ENCODE data around the gene CTSZ. TPM values are rescaled to one million over a fixed set of nuclear protein-coding genes. Genes with fewer than 3 reads are reported as not detected.

CTSZ gene
- total and polyA plus RNA-seq, 4 donors: 11.8 to 233 (median 188) TPM

DNA sequence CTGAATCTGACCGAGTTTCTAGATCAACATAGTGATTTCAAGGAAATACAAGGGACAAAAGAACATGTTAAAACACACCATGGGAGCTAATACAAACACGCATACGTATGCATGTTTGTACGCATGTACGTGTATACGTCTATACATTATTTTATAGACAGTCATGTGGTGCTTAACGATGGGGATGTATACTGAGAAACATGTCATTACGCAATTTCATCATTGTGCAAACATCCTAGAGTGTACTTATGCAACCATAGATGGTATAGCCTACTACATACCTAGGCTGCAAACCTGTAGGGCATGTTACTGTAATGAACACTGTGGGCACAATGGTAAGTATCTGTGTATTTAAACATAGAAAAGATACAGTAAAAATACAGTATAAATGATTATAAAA lies 51.0 kb downstream of the CTSZ start:
- H3K4me1 ChIP-seq (ENCODE audit: control insufficient read depth in 4 of 4, insufficient read depth in 4 of 4, low read length in 3 of 4): no peaks in the 10 kb centered on the region
- 79% methylated on average over 8 of the region's 8 CpGs for WGBS
- no peak for DNase-seq (ENCODE audit: low spot score)

DNA sequence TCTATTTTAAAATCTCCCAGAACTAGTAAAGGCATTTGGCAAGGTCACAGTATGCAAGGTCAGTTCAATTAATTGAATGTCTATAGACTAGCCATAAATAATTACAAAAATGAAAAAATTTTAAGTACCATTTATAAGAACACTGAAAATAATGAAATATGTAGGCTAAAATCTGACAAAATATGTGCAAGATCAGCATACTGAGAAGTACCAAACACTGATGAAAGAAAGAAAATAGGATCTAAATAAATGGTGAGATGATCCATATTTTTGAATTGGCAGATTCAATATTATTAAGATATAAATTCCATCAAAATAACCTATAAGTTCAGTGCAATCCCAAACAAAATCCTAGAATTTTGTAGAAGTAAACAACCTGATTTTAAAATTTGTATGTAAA lies 54.0 kb downstream of the CTSZ start:
- Histone ChIP-seq H3K27me3 (ENCODE audit: control insufficient read depth in 4 of 4, insufficient read depth in 4 of 4, low read length in 3 of 4) (no peaks in the 10 kb centered on the region), H3K36me3 (ENCODE audit: control insufficient read depth in 4 of 4, insufficient read depth in 3 of 4, low read depth in 1 of 4, low read length in 3 of 4) (no peaks in the 10 kb centered on the region), H3K27ac (ENCODE audit: low read depth in 1 of 2, low read length in 2 of 2) (no peak overlapping the region), H3K4me3 (ENCODE audit: low read depth in 1 of 3, low read length in 3 of 3) (no peak overlapping the region), H3K4me1 (ENCODE audit: control insufficient read depth in 4 of 4, insufficient read depth in 4 of 4, low read length in 3 of 4) (no peaks in the 10 kb centered on the region), H3K9me3 (ENCODE audit: control insufficient read depth in 4 of 4, low read length in 3 of 4) (no peaks in the 10 kb centered on the region), H3K9ac (ENCODE audit: low read depth in 1 of 2, low read length in 2 of 2) (no peak overlapping the region)
- no peak for DNase-seq (ENCODE audit: low spot score)
- TF ChIP-seq, protein P1, sequence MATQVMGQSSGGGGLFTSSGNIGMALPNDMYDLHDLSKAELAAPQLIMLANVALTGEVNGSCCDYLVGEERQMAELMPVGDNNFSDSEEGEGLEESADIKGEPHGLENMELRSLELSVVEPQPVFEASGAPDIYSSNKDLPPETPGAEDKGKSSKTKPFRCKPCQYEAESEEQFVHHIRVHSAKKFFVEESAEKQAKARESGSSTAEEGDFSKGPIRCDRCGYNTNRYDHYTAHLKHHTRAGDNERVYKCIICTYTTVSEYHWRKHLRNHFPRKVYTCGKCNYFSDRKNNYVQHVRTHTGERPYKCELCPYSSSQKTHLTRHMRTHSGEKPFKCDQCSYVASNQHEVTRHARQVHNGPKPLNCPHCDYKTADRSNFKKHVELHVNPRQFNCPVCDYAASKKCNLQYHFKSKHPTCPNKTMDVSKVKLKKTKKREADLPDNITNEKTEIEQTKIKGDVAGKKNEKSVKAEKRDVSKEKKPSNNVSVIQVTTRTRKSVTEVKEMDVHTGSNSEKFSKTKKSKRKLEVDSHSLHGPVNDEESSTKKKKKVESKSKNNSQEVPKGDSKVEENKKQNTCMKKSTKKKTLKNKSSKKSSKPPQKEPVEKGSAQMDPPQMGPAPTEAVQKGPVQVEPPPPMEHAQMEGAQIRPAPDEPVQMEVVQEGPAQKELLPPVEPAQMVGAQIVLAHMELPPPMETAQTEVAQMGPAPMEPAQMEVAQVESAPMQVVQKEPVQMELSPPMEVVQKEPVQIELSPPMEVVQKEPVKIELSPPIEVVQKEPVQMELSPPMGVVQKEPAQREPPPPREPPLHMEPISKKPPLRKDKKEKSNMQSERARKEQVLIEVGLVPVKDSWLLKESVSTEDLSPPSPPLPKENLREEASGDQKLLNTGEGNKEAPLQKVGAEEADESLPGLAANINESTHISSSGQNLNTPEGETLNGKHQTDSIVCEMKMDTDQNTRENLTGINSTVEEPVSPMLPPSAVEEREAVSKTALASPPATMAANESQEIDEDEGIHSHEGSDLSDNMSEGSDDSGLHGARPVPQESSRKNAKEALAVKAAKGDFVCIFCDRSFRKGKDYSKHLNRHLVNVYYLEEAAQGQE (IDR thresholded peaks at IDR 0.05): no peak
- TF ChIP-seq RXRA (IDR thresholded peaks at IDR 0.05) (no peak), JUND (IDR thresholded peaks at IDR 0.05) (no peak), TAF1 (conservative IDR thresholded peaks at IDR 0.05) (no peak), HNF4G (IDR thresholded peaks at IDR 0.05) (no peak), HNF4A (conservative IDR thresholded peaks at IDR 0.05) (no peak), GABPA (IDR thresholded peaks at IDR 0.05 in 1 of 2, conservative IDR thresholded peaks at IDR 0.05 in 1 of 2) (no peak)
- TF ChIP-seq, protein P2, sequence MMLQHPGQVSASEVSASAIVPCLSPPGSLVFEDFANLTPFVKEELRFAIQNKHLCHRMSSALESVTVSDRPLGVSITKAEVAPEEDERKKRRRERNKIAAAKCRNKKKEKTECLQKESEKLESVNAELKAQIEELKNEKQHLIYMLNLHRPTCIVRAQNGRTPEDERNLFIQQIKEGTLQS (IDR thresholded peaks at IDR 0.05): no peak
- TF ChIP-seq, protein P3, sequence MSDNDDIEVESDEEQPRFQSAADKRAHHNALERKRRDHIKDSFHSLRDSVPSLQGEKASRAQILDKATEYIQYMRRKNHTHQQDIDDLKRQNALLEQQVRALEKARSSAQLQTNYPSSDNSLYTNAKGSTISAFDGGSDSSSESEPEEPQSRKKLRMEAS (IDR thresholded peaks at IDR 0.05): no peak

More for the DNA sequence above, 51.0 kb downstream of the CTSZ start:
- H3K27me3 ChIP-seq (ENCODE audit: control insufficient read depth in 4 of 4, insufficient read depth in 4 of 4, low read length in 3 of 4): no peaks in the 10 kb centered on the region
- TF ChIP-seq, protein P2 (IDR thresholded peaks at IDR 0.05): no peak
- TF ChIP-seq, protein P4, sequence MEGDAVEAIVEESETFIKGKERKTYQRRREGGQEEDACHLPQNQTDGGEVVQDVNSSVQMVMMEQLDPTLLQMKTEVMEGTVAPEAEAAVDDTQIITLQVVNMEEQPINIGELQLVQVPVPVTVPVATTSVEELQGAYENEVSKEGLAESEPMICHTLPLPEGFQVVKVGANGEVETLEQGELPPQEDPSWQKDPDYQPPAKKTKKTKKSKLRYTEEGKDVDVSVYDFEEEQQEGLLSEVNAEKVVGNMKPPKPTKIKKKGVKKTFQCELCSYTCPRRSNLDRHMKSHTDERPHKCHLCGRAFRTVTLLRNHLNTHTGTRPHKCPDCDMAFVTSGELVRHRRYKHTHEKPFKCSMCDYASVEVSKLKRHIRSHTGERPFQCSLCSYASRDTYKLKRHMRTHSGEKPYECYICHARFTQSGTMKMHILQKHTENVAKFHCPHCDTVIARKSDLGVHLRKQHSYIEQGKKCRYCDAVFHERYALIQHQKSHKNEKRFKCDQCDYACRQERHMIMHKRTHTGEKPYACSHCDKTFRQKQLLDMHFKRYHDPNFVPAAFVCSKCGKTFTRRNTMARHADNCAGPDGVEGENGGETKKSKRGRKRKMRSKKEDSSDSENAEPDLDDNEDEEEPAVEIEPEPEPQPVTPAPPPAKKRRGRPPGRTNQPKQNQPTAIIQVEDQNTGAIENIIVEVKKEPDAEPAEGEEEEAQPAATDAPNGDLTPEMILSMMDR (IDR thresholded peaks at IDR 0.05; ENCODE audit: low read depth, low read length, missing input control): no peak
- TF ChIP-seq EGR1 (IDR thresholded peaks at IDR 0.05; ENCODE audit: low read depth in 2 of 2) (no peak), HNF4G (IDR thresholded peaks at IDR 0.05) (no peak), RXRA (IDR thresholded peaks at IDR 0.05) (no peak), FOXA2 (IDR thresholded peaks at IDR 0.05) (no peak), YY1 (IDR thresholded peaks at IDR 0.05) (no peak), HNF4A (conservative IDR thresholded peaks at IDR 0.05) (no peak), FOXA1 (IDR thresholded peaks at IDR 0.05) (no peak), GABPA (IDR thresholded peaks at IDR 0.05 in 1 of 2, conservative IDR thresholded peaks at IDR 0.05 in 1 of 2) (no peak), JUND (IDR thresholded peaks at IDR 0.05) (no peak), TAF1 (conservative IDR thresholded peaks at IDR 0.05) (no peak), SP1 (IDR thresholded peaks at IDR 0.05) (no peak)
- TF ChIP-seq, protein P1 (IDR thresholded peaks at IDR 0.05): no peak
- TF ChIP-seq, protein P5, sequence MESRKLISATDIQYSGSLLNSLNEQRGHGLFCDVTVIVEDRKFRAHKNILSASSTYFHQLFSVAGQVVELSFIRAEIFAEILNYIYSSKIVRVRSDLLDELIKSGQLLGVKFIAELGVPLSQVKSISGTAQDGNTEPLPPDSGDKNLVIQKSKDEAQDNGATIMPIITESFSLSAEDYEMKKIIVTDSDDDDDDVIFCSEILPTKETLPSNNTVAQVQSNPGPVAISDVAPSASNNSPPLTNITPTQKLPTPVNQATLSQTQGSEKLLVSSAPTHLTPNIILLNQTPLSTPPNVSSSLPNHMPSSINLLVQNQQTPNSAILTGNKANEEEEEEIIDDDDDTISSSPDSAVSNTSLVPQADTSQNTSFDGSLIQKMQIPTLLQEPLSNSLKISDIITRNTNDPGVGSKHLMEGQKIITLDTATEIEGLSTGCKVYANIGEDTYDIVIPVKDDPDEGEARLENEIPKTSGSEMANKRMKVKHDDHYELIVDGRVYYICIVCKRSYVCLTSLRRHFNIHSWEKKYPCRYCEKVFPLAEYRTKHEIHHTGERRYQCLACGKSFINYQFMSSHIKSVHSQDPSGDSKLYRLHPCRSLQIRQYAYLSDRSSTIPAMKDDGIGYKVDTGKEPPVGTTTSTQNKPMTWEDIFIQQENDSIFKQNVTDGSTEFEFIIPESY (IDR thresholded peaks at IDR 0.05): no peak
- no peaks in the 10 kb centered on the region for H3K36me3 ChIP-seq (ENCODE audit: control insufficient read depth in 4 of 4, insufficient read depth in 3 of 4, low read depth in 1 of 4, low read length in 3 of 4)
- H3K9me3 ChIP-seq (ENCODE audit: control insufficient read depth in 4 of 4, low read length in 3 of 4): no peaks in the 10 kb centered on the region
- H3K27ac ChIP-seq (ENCODE audit: low read depth in 1 of 2, low read length in 2 of 2): no peak overlapping the region
- no peak overlapping the region for H3K9ac ChIP-seq (ENCODE audit: low read depth in 1 of 2, low read length in 2 of 2)
- no peak overlapping the region for H3K4me3 ChIP-seq (ENCODE audit: low read depth in 1 of 3, low read length in 3 of 3)
